Subcutaneous adipose tissue (tissue), 4 donors: ENCODE data around the gene GPC6. TPM values are rescaled to one million over a fixed set of nuclear protein-coding genes. Genes with fewer than 3 reads are reported as not detected.

ENCODE experiments used
- total RNA-seq, 4 donors: library from RNA; depleted of rRNA; stranded (reverse); fragments of >200 nt; gene quantifications; one replicate each; pipeline ENCODE4 v1.1.0, GENCODE V29; 2016
- TF ChIP-seq, protein P1 (sequence below): fragments of 450-650 bp; IDR thresholded peaks from one replicate; pipeline ENCODE4 v1.5.1; 2016; ENCODE audit warnings: low read depth, mild to moderate bottlenecking, control low read depth, antibody characterized with exemption, moderate library complexity

GPC6 gene
- total RNA-seq, 4 donors from 2014 or later, result 16.2 to 30.6 (median 26.9) TPM

DNA sequence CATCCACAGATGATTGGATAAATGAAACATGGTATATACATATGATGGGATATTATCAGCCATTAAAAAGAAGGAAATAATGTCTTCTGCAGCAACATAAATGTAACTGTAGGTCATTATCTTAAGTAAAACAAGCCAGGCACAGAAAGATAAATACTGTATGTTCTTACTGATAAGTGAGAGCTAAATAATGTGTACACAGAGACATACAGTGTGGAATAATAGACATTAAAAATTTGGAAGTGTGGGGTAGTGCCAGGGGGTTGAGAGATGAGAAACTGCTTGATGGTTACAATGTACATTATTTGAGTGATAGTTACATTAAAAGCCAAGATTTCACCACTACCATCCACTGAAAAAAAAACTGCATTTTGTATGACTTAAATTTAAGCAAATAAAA, 26.0 kb upstream of the GPC6 start:
- TF ChIP-seq, protein P1, sequence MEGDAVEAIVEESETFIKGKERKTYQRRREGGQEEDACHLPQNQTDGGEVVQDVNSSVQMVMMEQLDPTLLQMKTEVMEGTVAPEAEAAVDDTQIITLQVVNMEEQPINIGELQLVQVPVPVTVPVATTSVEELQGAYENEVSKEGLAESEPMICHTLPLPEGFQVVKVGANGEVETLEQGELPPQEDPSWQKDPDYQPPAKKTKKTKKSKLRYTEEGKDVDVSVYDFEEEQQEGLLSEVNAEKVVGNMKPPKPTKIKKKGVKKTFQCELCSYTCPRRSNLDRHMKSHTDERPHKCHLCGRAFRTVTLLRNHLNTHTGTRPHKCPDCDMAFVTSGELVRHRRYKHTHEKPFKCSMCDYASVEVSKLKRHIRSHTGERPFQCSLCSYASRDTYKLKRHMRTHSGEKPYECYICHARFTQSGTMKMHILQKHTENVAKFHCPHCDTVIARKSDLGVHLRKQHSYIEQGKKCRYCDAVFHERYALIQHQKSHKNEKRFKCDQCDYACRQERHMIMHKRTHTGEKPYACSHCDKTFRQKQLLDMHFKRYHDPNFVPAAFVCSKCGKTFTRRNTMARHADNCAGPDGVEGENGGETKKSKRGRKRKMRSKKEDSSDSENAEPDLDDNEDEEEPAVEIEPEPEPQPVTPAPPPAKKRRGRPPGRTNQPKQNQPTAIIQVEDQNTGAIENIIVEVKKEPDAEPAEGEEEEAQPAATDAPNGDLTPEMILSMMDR, result no peak

DNA sequence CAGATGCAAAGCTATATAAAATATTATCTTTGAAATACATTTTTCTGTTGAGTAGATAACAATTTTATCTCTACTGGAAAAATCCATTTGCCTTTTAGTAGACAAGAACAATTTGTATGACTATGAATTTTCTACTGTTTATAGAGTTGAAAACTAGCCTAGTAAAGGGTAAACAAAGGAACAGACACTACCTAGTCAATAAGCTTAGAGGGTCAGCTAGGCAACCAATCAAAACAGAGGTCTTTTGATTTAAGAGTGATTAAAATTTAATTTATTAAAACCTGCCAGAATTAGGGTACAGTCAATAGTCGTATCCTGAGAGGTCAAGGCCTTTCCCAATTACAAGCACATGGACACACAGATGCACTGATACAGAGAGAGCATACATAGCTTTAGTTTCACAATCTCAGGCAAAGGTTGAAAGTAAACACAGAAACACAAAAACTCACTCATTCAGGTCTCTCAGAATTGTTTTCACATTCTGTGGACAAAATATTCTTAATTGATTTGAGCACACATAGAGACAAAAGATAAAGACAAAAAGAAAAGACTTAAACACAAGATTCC, 24.5 kb upstream of the GPC6 start:
- TF ChIP-seq, protein P1, result no peak

DNA sequence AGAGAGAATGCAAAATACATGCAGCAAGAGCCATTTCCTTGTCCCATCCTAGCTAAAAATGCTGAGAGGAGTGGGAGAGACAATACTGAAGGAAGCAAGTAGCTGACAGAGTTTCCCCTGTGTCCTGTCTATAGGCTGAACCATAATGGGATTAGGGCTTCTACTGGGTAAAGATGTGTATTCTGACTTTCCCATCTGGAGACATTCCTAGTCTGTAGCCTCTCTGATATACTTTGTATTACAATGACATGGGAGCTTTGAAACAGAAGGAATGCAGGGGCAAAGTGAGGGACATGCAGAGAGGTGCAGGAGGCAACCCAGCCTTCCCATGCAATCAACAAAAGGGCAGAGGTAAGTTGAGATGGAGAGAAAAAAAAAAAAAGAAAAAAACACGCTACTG, 10.5 kb upstream of the GPC6 start:
- TF ChIP-seq, protein P1, result no peak

DNA sequence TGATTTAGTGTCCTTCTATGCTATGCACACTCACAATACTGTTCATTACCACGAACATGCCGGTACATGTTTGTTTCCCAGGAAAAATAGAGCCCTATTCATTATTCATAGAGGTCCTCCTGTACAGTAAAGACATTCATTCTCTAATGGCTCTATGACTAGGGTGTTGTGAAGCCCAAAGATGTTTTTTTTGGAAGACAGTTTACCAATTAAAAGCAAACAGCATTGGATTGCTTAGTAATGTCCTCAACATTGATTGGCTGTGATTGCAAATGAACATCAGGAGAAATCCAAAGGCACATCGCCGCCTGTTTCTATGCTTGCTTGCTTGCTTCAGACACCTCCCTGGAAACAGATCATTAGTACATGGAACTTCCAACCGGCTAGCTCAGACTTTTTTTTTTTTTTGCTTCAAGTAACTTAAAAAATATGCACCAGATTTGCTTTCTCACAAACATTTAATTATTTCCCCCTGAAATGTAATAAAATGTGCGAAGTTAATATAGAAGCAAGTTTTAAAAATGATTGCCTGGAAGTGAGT, 8.8 kb upstream of the GPC6 start:
- TF ChIP-seq, protein P1, result no peak

DNA sequence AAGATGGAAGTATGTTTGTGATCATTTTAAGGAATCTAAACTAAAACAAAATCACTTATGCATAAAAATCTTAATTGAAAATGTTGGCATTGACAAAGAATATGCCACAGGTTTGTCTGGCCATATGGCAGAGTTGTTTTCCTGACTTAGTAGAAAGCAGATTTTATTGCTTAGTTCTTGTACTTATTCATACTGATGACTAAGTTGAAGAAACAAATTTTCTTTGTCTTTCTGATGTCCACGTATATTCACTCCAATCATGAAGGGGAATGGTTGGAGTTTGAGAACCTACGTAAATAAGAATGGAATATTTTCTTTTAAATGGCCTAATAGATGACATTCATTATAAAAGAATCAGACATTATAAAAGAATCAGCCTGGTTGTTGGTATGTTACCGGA, 8.0 kb upstream of the GPC6 start:
- TF ChIP-seq, protein P1, result no peak

DNA sequence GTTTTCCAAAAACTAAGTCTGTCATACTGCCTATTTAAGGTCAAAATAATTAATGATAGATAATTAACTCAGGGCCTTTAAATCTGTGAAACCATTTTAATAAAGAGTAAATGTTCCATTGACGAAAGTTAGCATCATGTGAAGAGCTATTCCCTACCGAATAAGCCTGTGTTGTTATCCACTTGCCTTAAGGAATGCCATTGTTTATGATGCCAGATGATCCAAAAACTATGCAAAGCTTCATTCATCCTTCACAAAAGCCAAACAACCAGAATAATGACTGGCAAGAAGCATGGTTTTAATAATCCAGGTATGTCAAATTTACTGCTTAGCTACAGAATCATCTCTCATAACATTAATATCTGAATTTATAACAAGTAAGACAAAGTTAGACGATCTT, 6.5 kb upstream of the GPC6 start:
- TF ChIP-seq, protein P1, result no peak

DNA sequence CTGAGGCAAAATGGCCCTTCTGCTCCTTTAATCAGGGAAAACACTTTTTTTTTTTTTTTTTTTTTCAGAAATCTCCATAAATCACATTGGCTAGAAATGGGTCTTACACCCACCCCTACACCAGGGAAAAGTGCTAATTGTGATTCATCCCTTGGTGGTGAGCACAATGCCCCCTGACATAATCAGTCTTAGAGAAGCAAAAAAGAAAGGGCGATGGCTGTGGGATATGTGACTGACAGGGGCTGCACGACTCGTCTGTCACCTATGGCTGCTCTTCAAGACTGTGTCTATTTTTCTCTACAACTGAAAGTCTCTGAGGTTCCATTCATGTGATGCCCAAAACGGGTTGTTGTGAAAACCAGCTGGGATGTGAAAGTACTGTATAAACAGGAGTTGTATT, 3.6 kb upstream of the GPC6 start:
- TF ChIP-seq, protein P1, result no peak
